CD1c-positive myeloid dendritic cell (primary cell): Measurements from ENCODE around the gene AGMO.

Experiments used
- DNase-seq: peaks from one replicate; pipeline ENCODE4 v3.0.0-alpha.2; 2016; ENCODE audit errors: extremely low spot score

AGMO gene

GRCh38 chr7:15561835-15562234, at the start of gene AGMO:
AGMO (minus strand) TSS chr7:15562015.
- DNase-seq: no peak

- DNase-seq: no peak
Measured at GRCh38 chr7:15610503-15610902, 48.7 kb upstream of the AGMO start.

GRCh38 chr7:15609287-15609686, 47.5 kb upstream of the AGMO start:
- no peak for DNase-seq

- DNase-seq: no peak
Measured at GRCh38 chr7:15607529-15608210, 45.9 kb upstream of the AGMO start.

GRCh38 chr7:15606561-15606960, 44.7 kb upstream of the AGMO start:
- no peak for DNase-seq

- no peak for DNase-seq
Measured at GRCh38 chr7:15604166-15604565, 42.4 kb upstream of the AGMO start.

- no peak for DNase-seq
Measured at GRCh38 chr7:15603124-15603523, 41.3 kb upstream of the AGMO start.

GRCh38 chr7:15602236-15602635, 40.4 kb upstream of the AGMO start:
- DNase-seq: no peak

- DNase-seq: no peak
Measured at GRCh38 chr7:15601175-15601574, 39.4 kb upstream of the AGMO start.

- no peak for DNase-seq
Measured at GRCh38 chr7:15600298-15600697, 38.5 kb upstream of the AGMO start.

- no peak for DNase-seq
Measured at GRCh38 chr7:15594461-15594860, 32.6 kb upstream of the AGMO start.

GRCh38 chr7:15593382-15593781, 31.6 kb upstream of the AGMO start:
- DNase-seq: no peak

GRCh38 chr7:15586266-15586665, 24.5 kb upstream of the AGMO start:
- no peak for DNase-seq

GRCh38 chr7:15584575-15584974, 22.8 kb upstream of the AGMO start:
- DNase-seq: no peak

- DNase-seq: no peak
Measured at GRCh38 chr7:15582773-15583172, 21.0 kb upstream of the AGMO start.

- DNase-seq: no peak
Measured at GRCh38 chr7:15581352-15581951, 19.6 kb upstream of the AGMO start.

GRCh38 chr7:15580604-15581351, 19.0 kb upstream of the AGMO start:
- no peak for DNase-seq

- DNase-seq: no peak
Measured at GRCh38 chr7:15577600-15577999, 15.8 kb upstream of the AGMO start.

GRCh38 chr7:15571301-15571878, 9.6 kb upstream of the AGMO start:
- no peak for DNase-seq

GRCh38 chr7:15567652-15568051, 5.8 kb upstream of the AGMO start:
- no peak for DNase-seq

GRCh38 chr7:15567036-15567435, 5.2 kb upstream of the AGMO start:
- DNase-seq: no peak

- DNase-seq: no peak
Measured at GRCh38 chr7:15566476-15566875, 4.7 kb upstream of the AGMO start.

GRCh38 chr7:15560968-15561367, 847 bp downstream of the AGMO start:
- DNase-seq: no peak
